Metanephros (tissue), 1 donor: Measurements from ENCODE around the gene PCDHGA7. TPM values are rescaled to one million over a fixed set of nuclear protein-coding genes. Genes with fewer than 3 reads are reported as not detected.

Source experiments
- total RNA-seq: library from RNA; depleted of rRNA; stranded (reverse); fragments of >200 nt; gene quantifications from one replicate; pipeline ENCODE4 v1.2.3, GENCODE V29; 2014

PCDHGA7 gene
- total RNA-seq, 1 donor from 2014 or later = 8.0 TPM

DNA sequence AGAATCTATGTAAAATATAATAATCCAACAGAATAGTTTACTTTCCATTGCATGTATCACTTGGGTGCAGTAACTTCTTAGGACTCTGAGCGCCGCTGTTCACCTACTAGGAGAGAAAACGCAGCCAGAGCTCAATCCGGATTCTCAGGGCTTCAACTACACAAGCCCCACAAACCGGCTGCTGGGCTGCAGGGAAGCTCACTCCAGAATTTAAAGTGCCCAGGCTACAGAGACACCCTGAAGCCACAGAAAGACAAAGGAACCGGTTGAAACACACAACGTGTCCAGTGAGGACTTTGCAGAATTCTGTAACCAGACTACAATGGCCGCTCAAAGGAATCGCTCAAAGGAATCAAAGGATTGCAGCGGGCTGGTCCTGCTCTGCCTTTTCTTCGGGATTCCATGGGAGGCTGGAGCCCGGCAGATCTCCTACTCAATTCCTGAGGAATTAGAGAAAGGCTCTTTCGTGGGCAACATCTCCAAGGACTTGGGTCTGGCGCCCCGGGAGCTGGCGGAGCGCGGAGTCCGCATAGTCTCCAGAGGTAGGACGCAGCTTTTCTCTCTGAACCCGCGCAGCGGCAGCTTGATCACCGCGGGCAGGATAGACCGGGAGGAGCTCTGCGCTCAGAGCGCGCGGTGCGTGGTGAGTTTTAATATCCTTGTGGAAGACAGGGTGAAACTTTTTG lies 30.5 kb downstream of the PCDHGA7 start, which contains the start of gene PCDHGA10:
Gene PCDHGA10 (plus strand): TSS at position 134 of the 686 bp plus-strand sequence. CDS start 189 bp downstream, at position 323.

DNA sequence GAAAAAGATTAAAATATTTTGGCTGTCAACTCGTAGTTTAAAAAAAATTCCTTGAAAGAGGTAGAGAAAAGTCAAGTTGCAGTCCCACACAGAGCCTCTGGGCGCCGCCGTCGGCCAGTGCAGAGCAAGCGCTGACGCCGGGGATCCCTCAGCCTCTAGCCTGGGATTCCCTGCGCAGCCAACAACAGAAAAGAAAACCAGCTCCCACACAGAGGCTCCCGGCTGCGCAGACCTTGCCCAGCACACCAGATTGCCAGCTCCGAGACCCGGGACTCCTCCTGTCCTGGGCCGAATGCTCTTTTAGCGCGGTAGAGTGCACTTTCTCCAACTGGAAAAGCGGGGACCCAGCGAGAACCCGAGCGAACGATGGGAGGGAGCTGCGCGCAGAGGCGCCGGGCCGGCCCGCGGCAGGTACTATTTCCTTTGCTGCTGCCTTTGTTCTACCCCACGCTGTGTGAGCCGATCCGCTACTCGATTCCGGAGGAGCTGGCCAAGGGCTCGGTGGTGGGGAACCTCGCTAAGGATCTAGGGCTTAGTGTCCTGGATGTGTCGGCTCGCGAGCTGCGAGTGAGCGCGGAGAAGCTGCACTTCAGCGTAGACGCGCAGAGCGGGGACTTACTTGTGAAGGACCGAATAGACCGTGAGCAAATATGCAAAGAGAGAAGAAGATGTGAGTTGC lies 35.1 kb downstream of the PCDHGA7 start, which contains the start of gene PCDHGB7:
Gene PCDHGB7 (plus strand): TSS at position 184 of the 679 bp plus-strand sequence. CDS start 183 bp downstream, at position 367.

GRCh38 chr5:141420855-141421488 lies 38.4 kb downstream of the PCDHGA7 start, which contains the start of gene PCDHGA11:
TSS of gene PCDHGA11 (plus strand) at chr5:141421051. CDS start at chr5:141421228, 177 bp downstream.

GRCh38 chr5:141430332-141431113 lies 48.0 kb downstream of the PCDHGA7 start, which contains the start of gene PCDHGA12:
TSS of gene PCDHGA12 (plus strand) at chr5:141430507. CDS start at chr5:141430760, 253 bp downstream.

Other genes with a start within 250 kb of the PCDHGA7 start
- 13.4 TPM for gene PCDHB5, start 247.5 kb upstream of the PCDHGA7 start, total RNA-seq
- gene PCDHB6, start 232.7 kb upstream of the PCDHGA7 start, total RNA-seq = 2.2 TPM
- 4.4 TPM for gene PCDHB7, start 210.1 kb upstream of the PCDHGA7 start, total RNA-seq
- 2.6 TPM for gene PCDHB8, start 205.0 kb upstream of the PCDHGA7 start, total RNA-seq
- 7.8 TPM for gene PCDHB16, start 200.4 kb upstream of the PCDHGA7 start, total RNA-seq
- gene PCDHB9, start 195.6 kb upstream of the PCDHGA7 start, total RNA-seq = 3.3 TPM
- gene PCDHB10, start 190.4 kb upstream of the PCDHGA7 start, total RNA-seq = 6.2 TPM
- 8.5 TPM for gene PCDHB11, start 183.1 kb upstream of the PCDHGA7 start, total RNA-seq
- gene PCDHB12, start 174.0 kb upstream of the PCDHGA7 start, total RNA-seq = 9.3 TPM
- 7.9 TPM for gene PCDHB13, start 168.8 kb upstream of the PCDHGA7 start, total RNA-seq
- gene PCDHB14, start 159.4 kb upstream of the PCDHGA7 start, total RNA-seq = 8.6 TPM
- gene PCDHB15, start 137.3 kb upstream of the PCDHGA7 start, total RNA-seq = 11.0 TPM
- 0.35 TPM for gene SLC25A2, start 78.7 kb upstream of the PCDHGA7 start, total RNA-seq
- gene TAF7, start 62.0 kb upstream of the PCDHGA7 start, total RNA-seq = 76.2 TPM
- 1.1 TPM for gene PCDHGA1, start 52.2 kb upstream of the PCDHGA7 start, total RNA-seq
- 10.2 TPM for gene PCDHGA2, start 44.0 kb upstream of the PCDHGA7 start, total RNA-seq
- gene PCDHGA3, start 38.9 kb upstream of the PCDHGA7 start, total RNA-seq = 4.8 TPM
- 6.0 TPM for gene PCDHGB1, start 32.6 kb upstream of the PCDHGA7 start, total RNA-seq
- gene PCDHGA4, start 27.7 kb upstream of the PCDHGA7 start, total RNA-seq = 6.4 TPM
- 8.8 TPM for gene PCDHGB2, start 22.7 kb upstream of the PCDHGA7 start, total RNA-seq
- gene PCDHGA5, start 18.6 kb upstream of the PCDHGA7 start, total RNA-seq = 8.7 TPM
- gene PCDHGB3, start 12.5 kb upstream of the PCDHGA7 start, total RNA-seq = 7.1 TPM
- gene PCDHGA6, start 8.9 kb upstream of the PCDHGA7 start, total RNA-seq = 10.3 TPM
- gene PCDHGB4, start 5.0 kb downstream of the PCDHGA7 start, total RNA-seq = 14.1 TPM
- gene PCDHGA8, start 9.9 kb downstream of the PCDHGA7 start, total RNA-seq = 6.2 TPM
- 14.1 TPM for gene PCDHGB5, start 15.2 kb downstream of the PCDHGA7 start, total RNA-seq
- gene PCDHGA9, start 20.0 kb downstream of the PCDHGA7 start, total RNA-seq = 9.8 TPM
- 12.3 TPM for gene PCDHGB6, start 25.3 kb downstream of the PCDHGA7 start, total RNA-seq
- 9.1 TPM for gene PCDHGA10, start 30.2 kb downstream of the PCDHGA7 start, total RNA-seq
- gene PCDHGB7, start 34.9 kb downstream of the PCDHGA7 start, total RNA-seq = 15.8 TPM
- gene PCDHGA11, start 38.3 kb downstream of the PCDHGA7 start, total RNA-seq = 10.0 TPM
- gene PCDHGA12, start 47.8 kb downstream of the PCDHGA7 start, total RNA-seq = 10.0 TPM
- 71.1 TPM for gene PCDHGC3, start 93.2 kb downstream of the PCDHGA7 start, total RNA-seq
- gene PCDHGC4, start 102.3 kb downstream of the PCDHGA7 start, total RNA-seq = 9.6 TPM
- 4.8 TPM for gene PCDHGC5, start 106.3 kb downstream of the PCDHGA7 start, total RNA-seq
- gene DIAPH1, start 236.3 kb downstream of the PCDHGA7 start, total RNA-seq = 37.0 TPM